Measurements from ENCODE around the gene TMEM127.

TMEM127 gene

DNA sequence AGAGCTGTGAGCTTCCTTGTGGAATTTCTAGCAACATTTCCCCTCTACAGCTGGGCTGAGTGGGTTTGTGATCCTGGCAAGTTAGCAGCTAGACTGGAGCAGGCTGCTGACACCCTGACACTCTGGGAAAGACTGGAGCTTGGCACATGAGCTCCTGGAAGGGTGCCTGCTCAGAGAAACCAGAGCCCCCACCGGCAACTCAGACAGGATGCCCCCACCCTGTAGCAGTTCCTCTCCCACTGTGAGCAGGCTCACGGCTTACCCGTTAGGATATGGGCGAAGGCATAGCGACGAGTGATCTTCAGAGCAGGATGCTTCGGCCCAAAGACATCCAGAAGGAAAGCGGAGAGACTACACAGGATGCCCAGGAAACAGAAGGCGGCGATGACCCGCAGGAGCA is 11.2 kb downstream of the TMEM127 start:
- POLR2A ChIA-PET = no interaction called here

DNA sequence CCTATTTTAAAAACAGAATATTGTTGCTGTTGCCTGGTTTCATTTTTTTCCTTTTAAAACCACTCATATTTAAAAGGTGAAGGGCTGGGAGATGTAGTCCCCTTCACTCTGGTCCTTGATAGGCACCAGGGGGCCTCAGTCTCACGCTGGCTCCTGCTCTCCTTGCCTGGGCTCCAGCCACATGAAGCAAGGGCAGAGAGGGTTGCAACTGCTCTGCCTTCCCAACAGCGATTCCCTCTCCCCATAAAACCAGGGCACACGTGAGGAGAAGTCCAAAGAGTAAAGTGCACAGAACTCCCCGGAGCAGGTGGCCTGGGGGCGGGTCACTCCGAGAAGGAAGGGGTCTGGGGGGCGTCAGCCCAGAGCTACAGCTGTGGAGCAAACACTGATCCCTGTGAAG is 12.8 kb downstream of the TMEM127 start:
- no peak overlapping the region for H3K4me3 ChIP-seq (ENCODE audit: low read depth, low read length)
- CTCF ChIA-PET = interaction anchor here (1.2 to 1.9 kb wide), 2 partner anchors 11 to 114 kb away, joined by 3 to 4 read pairs; no protein-coding TSS in a partner anchor
- TF ChIP-seq, protein P1, sequence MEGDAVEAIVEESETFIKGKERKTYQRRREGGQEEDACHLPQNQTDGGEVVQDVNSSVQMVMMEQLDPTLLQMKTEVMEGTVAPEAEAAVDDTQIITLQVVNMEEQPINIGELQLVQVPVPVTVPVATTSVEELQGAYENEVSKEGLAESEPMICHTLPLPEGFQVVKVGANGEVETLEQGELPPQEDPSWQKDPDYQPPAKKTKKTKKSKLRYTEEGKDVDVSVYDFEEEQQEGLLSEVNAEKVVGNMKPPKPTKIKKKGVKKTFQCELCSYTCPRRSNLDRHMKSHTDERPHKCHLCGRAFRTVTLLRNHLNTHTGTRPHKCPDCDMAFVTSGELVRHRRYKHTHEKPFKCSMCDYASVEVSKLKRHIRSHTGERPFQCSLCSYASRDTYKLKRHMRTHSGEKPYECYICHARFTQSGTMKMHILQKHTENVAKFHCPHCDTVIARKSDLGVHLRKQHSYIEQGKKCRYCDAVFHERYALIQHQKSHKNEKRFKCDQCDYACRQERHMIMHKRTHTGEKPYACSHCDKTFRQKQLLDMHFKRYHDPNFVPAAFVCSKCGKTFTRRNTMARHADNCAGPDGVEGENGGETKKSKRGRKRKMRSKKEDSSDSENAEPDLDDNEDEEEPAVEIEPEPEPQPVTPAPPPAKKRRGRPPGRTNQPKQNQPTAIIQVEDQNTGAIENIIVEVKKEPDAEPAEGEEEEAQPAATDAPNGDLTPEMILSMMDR (IDR thresholded peaks at IDR 0.05; ENCODE audit: insufficient read depth, low read length, missing control alignments) = no peak
- no peak for DNase-seq (ENCODE audit: low read depth, low spot score)
- POLR2A ChIA-PET = no interaction called here

More for the DNA sequence above, 11.2 kb downstream of the TMEM127 start:
- DNase-seq (ENCODE audit: low read depth, low spot score) = no peak
- H3K4me3 ChIP-seq (ENCODE audit: low read depth, low read length) = no peak overlapping the region
- TF ChIP-seq, protein P1 (IDR thresholded peaks at IDR 0.05; ENCODE audit: insufficient read depth, low read length, missing control alignments) = no peak
- CTCF ChIA-PET = interaction anchor here (1.9 kb wide), 1 partner anchor 115 kb away, joined by 4 read pairs; no protein-coding TSS in a partner anchor

DNA sequence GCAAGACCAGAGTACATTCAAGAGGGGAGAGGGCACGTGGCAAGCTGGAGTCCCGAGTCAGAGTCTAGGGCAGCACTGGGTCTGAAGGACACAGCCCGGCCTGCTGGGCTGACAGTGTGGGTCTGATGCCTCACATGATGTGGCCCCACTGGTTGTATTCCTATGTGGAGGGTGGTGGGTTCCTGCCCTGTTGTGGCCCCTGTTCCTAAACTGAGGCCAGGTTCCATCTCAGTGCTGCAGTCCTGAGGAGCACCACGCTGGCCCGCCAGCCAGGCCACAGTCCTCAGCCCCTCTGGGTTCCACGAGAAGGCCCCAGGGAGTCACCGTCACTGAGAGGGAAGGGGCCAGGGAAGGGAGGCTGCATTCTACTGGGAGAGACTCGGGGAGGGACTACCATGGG is 13.3 kb downstream of the TMEM127 start:
- no peak for DNase-seq (ENCODE audit: low read depth, low spot score)
- ChIA-PET CTCF (interaction anchor here (0.8 kb wide), 1 partner anchor 9 kb away, joined by 3 read pairs; no protein-coding TSS in a partner anchor), POLR2A (no interaction called here)
- TF ChIP-seq, protein P1 (IDR thresholded peaks at IDR 0.05; ENCODE audit: insufficient read depth, low read length, missing control alignments) = no peak
- no peak overlapping the region for H3K4me3 ChIP-seq (ENCODE audit: low read depth, low read length)

DNA sequence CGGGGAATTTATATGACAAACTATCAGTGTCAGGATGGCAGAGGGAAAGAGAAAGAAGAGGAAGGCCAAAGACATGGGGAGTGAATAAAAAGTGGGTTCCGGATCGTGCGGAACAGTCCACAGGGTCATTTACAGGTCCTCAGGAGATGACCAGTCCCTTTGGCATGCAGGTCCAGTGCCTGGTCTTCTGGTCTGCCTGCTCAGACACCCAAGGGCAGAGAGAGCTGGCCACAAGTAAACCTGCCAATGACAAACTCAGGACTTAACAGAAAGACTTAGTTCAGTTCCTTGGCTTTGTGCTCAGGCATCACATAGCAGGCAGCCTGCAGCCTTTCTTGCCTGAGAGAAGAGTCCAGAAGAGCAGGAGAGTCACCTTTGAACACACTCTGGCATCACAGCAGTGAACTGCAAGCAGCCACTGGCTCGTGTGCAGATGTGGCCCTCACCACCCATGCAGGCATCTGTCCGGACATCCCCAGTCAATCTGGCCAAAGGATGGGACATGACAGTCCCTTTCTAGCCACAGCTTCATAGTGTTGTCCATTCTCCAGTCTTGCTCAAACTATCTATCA is 14.0 kb downstream of the TMEM127 start:
- TF ChIP-seq, protein P1 (IDR thresholded peaks at IDR 0.05; ENCODE audit: insufficient read depth, low read length, missing control alignments) = no peak
- peak; percentile 74 for DNase-seq (ENCODE audit: low read depth, low spot score)
- POLR2A ChIA-PET = interaction anchor here (0.9 kb wide), 1 partner anchor 19 kb away, joined by 3 read pairs; no protein-coding TSS in a partner anchor
- no peak overlapping the region for H3K4me3 ChIP-seq (ENCODE audit: low read depth, low read length)
- CTCF ChIA-PET = interaction anchor here (0.7 to 0.8 kb wide), 2 partner anchors 9 to 112 kb away, joined by 3 to 5 read pairs; no protein-coding TSS in a partner anchor

DNA sequence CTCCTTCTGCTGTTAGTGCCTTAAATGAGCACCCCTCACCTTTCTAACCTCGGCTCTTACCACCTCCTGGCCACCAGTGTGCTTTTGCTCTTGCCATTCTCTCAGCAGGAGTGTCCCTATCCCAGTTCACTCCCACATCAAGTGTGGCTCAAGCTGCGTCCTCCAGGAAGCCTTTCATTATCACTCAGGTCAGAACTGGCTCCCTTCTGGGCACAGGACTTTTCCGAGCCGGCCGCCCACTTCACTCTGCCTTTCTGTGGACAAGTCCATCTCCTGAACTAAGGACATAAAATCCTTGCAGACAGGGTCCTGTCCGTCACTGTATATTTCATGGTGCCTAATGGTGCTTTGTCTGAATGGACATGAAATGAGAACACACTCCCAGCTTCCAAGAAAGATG is 15.6 kb downstream of the TMEM127 start:
- ChIA-PET POLR2A (no interaction called here), CTCF (interaction anchor here (1.0 to 3.4 kb wide), 3 partner anchors 9 to 76 kb away, joined by 4 to 16 read pairs (median 4); partner anchors contain the start of gene STARD7)
- no peak overlapping the region for H3K4me3 ChIP-seq (ENCODE audit: low read depth, low read length)
- DNase-seq (ENCODE audit: low read depth, low spot score) = no peak
- TF ChIP-seq, protein P1 (IDR thresholded peaks at IDR 0.05; ENCODE audit: insufficient read depth, low read length, missing control alignments) = no peak

DNA sequence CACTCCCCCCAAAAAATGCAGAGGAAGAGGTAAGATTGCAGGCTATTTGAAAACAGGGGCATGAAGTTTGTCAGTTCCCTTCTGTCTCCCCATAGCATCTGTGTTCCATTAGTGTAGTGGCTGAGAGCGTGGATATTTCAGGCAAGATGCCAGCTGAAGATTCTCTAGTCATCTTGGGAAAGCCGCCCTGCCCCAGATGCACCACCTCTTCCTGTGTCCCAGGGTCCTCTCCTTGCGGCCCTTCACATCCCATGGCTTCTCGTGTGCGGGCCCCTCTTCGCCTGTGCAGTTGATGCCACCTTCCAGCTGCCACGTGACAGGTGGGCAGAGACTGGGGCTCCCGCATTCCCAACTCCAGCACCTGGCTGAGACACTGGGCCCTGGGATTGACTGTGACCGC is 16.1 kb downstream of the TMEM127 start:
- CTCF ChIA-PET = interaction anchor here (3.4 kb wide), 1 partner anchor 10 kb away, joined by 16 read pairs; no protein-coding TSS in a partner anchor
- TF ChIP-seq, protein P1 (IDR thresholded peaks at IDR 0.05; ENCODE audit: insufficient read depth, low read length, missing control alignments) = no peak
- H3K4me3 ChIP-seq (ENCODE audit: low read depth, low read length) = no peak overlapping the region
- POLR2A ChIA-PET = no interaction called here
- DNase-seq (ENCODE audit: low read depth, low spot score) = peak; percentile 38
